ENCODE measurements around the gene OR8S1. TPM values are rescaled to one million over a fixed set of nuclear protein-coding genes. Genes with fewer than 3 reads are reported as not detected.

OR8S1 gene
- total RNA-seq (not detected in 2 replicates), polyA plus RNA-seq (not detected in 2 replicates), polyA minus RNA-seq (not detected in 2 replicates), Bru-seq, nascent RNA (not detected), BruChase-seq, experiment 1, labeled RNA remaining after a 6-hour chase (not detected), BruChase-seq, experiment 2, labeled RNA remaining after a 2-hour chase (not detected)
- not detected in 2 replicates for polyA plus RNA-seq (2011; cell fraction: cytosol; rRNA removed)
- not detected in 2 replicates for polyA plus RNA-seq (2011; cell fraction: nucleus; rRNA removed)
- polyA plus RNA-seq (2012): not detected in 2 replicates
- polyA minus RNA-seq (2011; cell fraction: cytosol; rRNA and poly(A)+ RNA removed): not detected
- polyA minus RNA-seq (2011; cell fraction: nucleus; rRNA and poly(A)+ RNA removed): not detected in 2 replicates
- long read RNA-seq: 0 reads

GRCh38 chr12:48525332-48525731 lies at the start of gene OR8S1:
OR8S1 (plus strand) TSS chr12:48525632; CDS start chr12:48525632, 0 bp downstream.
- Histone ChIP-seq H3K4me3 (replicated peaks in 1 of 3; ENCODE audit: insufficient read depth in 1 of 3, low read depth in 1 of 3, low read length in 3 of 3) (no peak within 1 kb of the TSS), H3K36me3 (ENCODE audit: control insufficient read depth in 2 of 2, extremely low read depth in 1 of 2, insufficient read depth in 2 of 2, low read length in 2 of 2) (no peaks in the 10 kb centered on the region), H3K4me1 (ENCODE audit: control insufficient read depth, extremely low read depth, insufficient read depth, low read length) (no peaks in the 10 kb centered on the region), H3K9me1 (replicated peaks; ENCODE audit: control insufficient read depth, extremely low read depth, insufficient read depth, low read length) (no peaks in the 10 kb centered on the region), H3K27me3 (ENCODE audit: control insufficient read depth in 2 of 2, insufficient read depth in 2 of 2, low read length in 2 of 2) (no peaks in the 10 kb centered on the region), H3K9me3 (replicated peaks; ENCODE audit: control insufficient read depth, insufficient read depth, low read length) (no peaks in the 10 kb centered on the region), H4K20me1 (replicated peaks; ENCODE audit: control insufficient read depth, extremely low read depth, insufficient read depth, low read length) (no peaks in the 10 kb centered on the region), H3K9ac (replicated peaks; ENCODE audit: extremely low read depth, insufficient read depth, low read length) (no peak within 1 kb of the TSS), H2AFZ (ENCODE audit: low read depth, low read length) (no peak within 1 kb of the TSS), H3K4me2 (ENCODE audit: insufficient read depth, low read length) (no peak within 1 kb of the TSS), H3K79me2 (ENCODE audit: control insufficient read depth, insufficient read depth, low read length) (no peaks in the 10 kb centered on the region), H3K27ac (ENCODE audit: insufficient read depth, low read depth, low read length) (no peak within 1 kb of the TSS)
- no peak for TF ChIP-seq JUN (IDR thresholded peaks at IDR 0.05; ENCODE audit: borderline replicate concordance, insufficient read depth, insufficient read length, low read depth)
- no peak for TF ChIP-seq POLR2AphosphoS5 (IDR thresholded peaks at IDR 0.05; ENCODE audit: insufficient read depth, low read depth, low read length)
- TF ChIP-seq FOS (IDR thresholded peaks at IDR 0.05; ENCODE audit: borderline replicate concordance, insufficient read depth, low read length): no peak
- no peak for TF ChIP-seq GATA2 (IDR thresholded peaks at IDR 0.05; ENCODE audit: insufficient read depth, insufficient read length, low read depth, low read length)
- TF ChIP-seq, protein P1, sequence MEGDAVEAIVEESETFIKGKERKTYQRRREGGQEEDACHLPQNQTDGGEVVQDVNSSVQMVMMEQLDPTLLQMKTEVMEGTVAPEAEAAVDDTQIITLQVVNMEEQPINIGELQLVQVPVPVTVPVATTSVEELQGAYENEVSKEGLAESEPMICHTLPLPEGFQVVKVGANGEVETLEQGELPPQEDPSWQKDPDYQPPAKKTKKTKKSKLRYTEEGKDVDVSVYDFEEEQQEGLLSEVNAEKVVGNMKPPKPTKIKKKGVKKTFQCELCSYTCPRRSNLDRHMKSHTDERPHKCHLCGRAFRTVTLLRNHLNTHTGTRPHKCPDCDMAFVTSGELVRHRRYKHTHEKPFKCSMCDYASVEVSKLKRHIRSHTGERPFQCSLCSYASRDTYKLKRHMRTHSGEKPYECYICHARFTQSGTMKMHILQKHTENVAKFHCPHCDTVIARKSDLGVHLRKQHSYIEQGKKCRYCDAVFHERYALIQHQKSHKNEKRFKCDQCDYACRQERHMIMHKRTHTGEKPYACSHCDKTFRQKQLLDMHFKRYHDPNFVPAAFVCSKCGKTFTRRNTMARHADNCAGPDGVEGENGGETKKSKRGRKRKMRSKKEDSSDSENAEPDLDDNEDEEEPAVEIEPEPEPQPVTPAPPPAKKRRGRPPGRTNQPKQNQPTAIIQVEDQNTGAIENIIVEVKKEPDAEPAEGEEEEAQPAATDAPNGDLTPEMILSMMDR (IDR thresholded peaks at IDR 0.05; ENCODE audit: extremely low read depth in 1 of 2, insufficient read depth in 1 of 2, low read depth in 1 of 2, low read length in 2 of 2): no peak
- TF ChIP-seq POLR2A (IDR thresholded peaks at IDR 0.05; ENCODE audit: low read depth, low read length): no peak
- no peak for TF ChIP-seq MYC (IDR thresholded peaks at IDR 0.05; ENCODE audit: low read depth, low read length)
- TF ChIP-seq, protein P2, sequence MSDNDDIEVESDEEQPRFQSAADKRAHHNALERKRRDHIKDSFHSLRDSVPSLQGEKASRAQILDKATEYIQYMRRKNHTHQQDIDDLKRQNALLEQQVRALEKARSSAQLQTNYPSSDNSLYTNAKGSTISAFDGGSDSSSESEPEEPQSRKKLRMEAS (IDR thresholded peaks at IDR 0.05; ENCODE audit: insufficient read depth, insufficient read length): no peak
- TF ChIP-seq EZH2 (IDR thresholded peaks at IDR 0.05; ENCODE audit: borderline replicate concordance, low read depth, low read length, severe bottlenecking): no peak
- intact Hi-C loops (cut with micrococcal nuclease) (no loop called here), dilution Hi-C loops (cut with MboI; ENCODE audit: extremely low pct_ligation_motif_present, low sequenced_read_pairs) (no loop called here)
- FAIRE-seq: peak; percentile 8
- ChIA-PET POLR2A (no interaction called here), CTCF (no interaction called here)
- DNase-seq (ENCODE audit: low read depth, low spot score): no peak
- no TSS peak for BruUV-seq (replicated peaks)
